Limb (tissue), 2 donors: ENCODE results near the gene NAE1.
"Not testable (repeated sequence)": the region's sequence is repeated elsewhere in the genome, so short reads cannot be mapped to it uniquely, and the experiment has no call there.

Experiments
- DNase-seq, 2 donors: peaks; one replicate each; pipeline ENCODE4 v3.0.0-alpha.2; 2016; ENCODE audit errors: extremely low spot score in 2 of 2

Gene NAE1

GRCh38 chr16:66802159-66802558 is 28.6 kb downstream of the NAE1 start:
- no peak for DNase-seq

DNA sequence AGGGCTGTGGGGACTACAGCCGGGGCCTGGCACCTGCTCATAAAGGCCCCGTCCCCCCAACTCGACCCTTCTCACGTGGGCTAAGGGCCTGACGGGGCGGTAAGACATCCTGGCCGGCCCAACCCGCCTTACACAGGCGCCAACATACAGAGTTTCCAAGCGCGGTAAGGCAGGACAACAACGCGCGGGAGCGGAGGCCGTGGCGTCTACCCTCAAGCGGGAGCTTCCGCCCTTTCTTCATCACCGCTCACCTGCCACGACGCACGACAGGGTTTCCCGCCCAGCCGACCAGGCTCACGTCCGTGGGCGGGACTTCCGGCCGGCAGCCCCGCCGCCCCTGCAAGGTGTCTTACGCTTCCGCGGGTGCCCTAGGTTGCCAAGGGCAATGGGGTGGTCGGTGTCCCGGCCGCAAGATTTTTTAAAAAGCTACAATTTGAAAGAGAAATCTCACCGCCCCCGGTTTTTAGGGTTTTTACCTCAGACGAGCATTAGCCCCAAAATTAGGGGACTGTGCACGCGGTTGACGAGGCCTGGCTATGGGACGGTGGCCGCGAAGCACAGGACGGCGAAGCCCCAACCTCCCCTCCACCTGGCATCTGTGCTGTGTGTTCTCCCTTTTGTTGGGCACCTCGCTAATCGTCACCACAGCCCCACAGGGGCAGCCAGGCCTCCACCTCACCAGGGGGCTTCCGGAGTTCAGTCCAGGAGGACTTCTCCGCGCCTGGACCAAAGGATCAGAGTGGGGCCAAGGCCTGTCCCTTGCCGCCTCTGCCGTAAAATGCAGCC is 29.3 kb downstream of the NAE1 start, which contains the start of gene TERB1:
TERB1 (minus strand) TSS at position 265 of the 786 bp plus-strand sequence. CDS start 4,786 bp downstream, outside the sequence.
- DNase-seq = no peak

GRCh38 chr16:66800856-66801255 is 29.9 kb downstream of the NAE1 start:
- no peak for DNase-seq

- no peak for DNase-seq
Observed at GRCh38 chr16:66798161-66798560, 32.6 kb downstream of the NAE1 start.

GRCh38 chr16:66793984-66794383 is 36.8 kb downstream of the NAE1 start:
- not testable (repeated sequence) for DNase-seq

- no peak for DNase-seq
Observed at GRCh38 chr16:66790130-66790733, 40.5 kb downstream of the NAE1 start.

- no peak for DNase-seq
Observed at GRCh38 chr16:66787427-66787826, 43.3 kb downstream of the NAE1 start.

GRCh38 chr16:66786551-66786950 is 44.2 kb downstream of the NAE1 start:
- no peak for DNase-seq

DNA sequence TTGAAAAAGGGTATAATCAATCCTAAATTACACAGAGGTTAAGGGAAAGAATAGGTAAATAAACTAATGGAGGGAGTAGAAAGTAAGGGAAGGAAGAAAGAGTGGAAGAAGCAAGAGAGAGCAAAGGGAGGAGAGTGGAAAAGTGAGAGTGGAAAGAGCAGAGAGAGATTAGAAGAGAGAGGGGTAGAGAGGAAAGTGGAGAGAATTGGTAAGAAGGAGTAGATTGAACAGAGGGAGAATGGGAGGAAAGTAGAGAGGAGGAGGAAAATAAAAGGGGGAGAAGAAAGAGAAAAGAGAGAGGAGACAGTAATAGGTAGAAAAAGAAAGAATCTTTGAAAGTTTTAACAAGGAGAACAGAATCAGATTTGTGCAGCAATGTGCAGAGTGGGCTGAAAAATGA is 54.3 kb downstream of the NAE1 start:
- DNase-seq = no peak

DNA sequence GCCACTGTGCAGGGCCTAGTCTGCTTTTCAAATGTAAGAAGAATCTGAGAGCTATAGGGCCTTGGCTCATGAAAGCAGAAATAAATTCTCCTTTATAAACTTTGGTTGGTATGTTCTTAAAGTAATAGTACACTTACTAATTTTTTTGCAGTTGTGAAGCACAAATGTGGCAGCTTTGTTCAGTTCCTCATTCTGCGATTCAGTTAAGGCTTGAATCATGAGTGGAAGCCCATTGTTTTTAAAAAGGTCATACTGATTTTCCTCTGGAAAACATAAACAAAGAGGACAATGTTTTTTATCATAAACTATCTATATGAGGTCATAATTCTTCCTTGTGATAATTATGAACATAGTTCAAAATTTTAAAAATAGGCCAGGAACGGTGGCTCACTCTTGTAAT is 55.8 kb downstream of the NAE1 start:
- no peak for DNase-seq

- DNase-seq = no peak
Observed at GRCh38 chr16:66758086-66758485, 72.7 kb downstream of the NAE1 start.

- DNase-seq = no peak
Observed at GRCh38 chr16:66754819-66755218, 76.0 kb downstream of the NAE1 start.

DNA sequence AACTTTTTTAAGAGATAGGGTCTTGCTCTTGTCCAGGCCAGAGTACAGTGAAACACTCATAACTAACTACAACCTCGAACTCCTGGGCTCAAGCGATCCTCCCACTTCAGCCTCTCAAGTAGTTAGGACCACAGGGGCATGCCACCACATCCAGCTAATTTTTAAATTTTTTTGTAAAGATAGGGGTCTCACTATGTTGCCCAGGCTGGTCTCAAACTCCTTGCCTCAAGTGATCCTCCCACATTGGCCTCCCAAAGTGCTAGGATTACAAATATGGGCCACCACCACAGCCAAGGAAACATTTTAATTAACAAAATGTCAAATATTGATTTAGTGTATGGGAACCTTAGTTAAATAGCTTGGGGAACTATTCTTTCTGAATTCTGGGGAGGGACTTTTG is 76.6 kb downstream of the NAE1 start:
- DNase-seq = no peak

DNA sequence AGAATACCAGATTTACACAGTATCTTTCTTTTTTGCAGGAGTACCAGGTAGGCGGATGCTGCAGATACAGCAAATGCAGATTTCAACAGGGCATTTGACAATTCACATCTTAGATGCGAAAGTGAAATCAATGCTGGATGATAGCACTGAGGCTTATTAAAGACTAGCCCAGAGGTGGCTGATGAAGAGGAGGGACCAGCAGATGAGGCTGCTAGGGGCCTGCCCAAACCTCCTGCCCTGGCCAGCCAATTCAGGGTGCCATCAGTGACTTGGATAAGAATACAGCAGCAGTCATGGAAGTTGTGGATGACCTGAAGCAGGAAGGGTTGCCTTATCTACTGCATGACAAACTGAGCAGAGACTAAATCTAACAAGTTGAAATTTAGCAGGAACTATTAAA is 77.8 kb downstream of the NAE1 start:
- DNase-seq = no peak
